Natural killer cell treated with Interleukin-12 subunit alpha and Interleukin-12 subunit beta and Interleukin-15 and Interleukin-18, amount 100 ng/mL, for 72 hours (primary cell): Measurements from ENCODE around the gene CTSD. TPM values are rescaled to one million over a fixed set of nuclear protein-coding genes. Genes with fewer than 3 reads are reported as not detected.

Experiments
- ATAC-seq, 2 donors: fragments of 150-1000 bp; cut with Tn5 transposase in 1 of 2; sonication (Bioruptor Pico), chemical (Tn5 transposase) in 1 of 2; 2 replicates each; pipeline ENCODE4 v1.10.0; 2021
- DNase-seq: peaks from one replicate; pipeline ENCODE4 v3.0.0; 2022; ENCODE audit warnings: low spot score
- H3K27ac Mint-ChIP-seq, 2 donors: 1 replicate in 1 of 2; 2 replicates in 1 of 2; pipeline ENCODE4 v1.8.0; 2022; ENCODE audit warnings: mixed read lengths in 2 of 2, mild to moderate bottlenecking in 1 of 2, moderate library complexity in 1 of 2
- H3K27me3 Mint-ChIP-seq, 2 donors: 1 replicate in 1 of 2; 2 replicates in 1 of 2; pipeline ENCODE4 v1.8.0; 2022; ENCODE audit warnings: mixed read lengths in 2 of 2
- H3K36me3 Mint-ChIP-seq: one replicate; pipeline ENCODE4 v1.8.0; 2022; ENCODE audit warnings: mixed read lengths
- H3K4me1 Mint-ChIP-seq, 2 donors: 1 replicate in 1 of 2; 2 replicates in 1 of 2; pipeline ENCODE4 v1.8.0; 2022; ENCODE audit warnings: low read depth in 2 of 2, mixed read lengths in 2 of 2, mild to moderate bottlenecking in 1 of 2
- H3K4me3 Mint-ChIP-seq: one replicate; pipeline ENCODE4 v1.8.0; 2022; ENCODE audit warnings: mixed read lengths
- H3K9me3 Mint-ChIP-seq: 2 replicates; pipeline ENCODE4 v1.8.0; 2022; ENCODE audit warnings: mixed read lengths
- total RNA-seq, 2 donors: library from RNA; stranded (reverse); gene quantifications; one replicate each; pipeline ENCODE4 v1.2.3, GENCODE V29; 2022

Gene CTSD
- total RNA-seq, 2 donors from 2014 or later = 350 to 592 TPM

DNA sequence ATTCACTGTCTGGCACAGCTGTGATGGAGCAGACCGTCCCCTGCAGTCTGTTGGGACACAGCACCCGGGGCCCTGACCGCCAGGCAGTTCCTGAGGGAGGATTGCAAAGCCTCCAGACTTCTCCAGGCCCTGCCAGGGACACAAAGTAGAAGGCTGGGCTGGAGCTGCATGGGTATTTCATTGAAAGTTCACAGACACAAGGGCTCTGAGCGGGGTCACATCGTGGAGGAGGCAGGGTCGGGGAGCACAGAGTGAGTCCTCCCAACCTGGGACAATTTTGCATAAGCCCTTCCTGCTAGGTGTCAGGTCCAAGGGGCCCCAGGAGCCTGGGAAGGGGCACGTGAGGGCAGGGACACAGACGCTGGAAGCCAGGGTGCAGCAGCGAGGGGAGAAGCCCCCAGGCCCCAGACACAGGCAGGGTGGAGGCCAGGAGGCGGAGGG lies 29.1 kb downstream of the CTSD start:
- Mint-ChIP-seq H3K27me3 (peaks cover 38 to 56% of the 10 kb centered on the region in 2 donors), H3K4me1 (peaks cover 36 to 39% of the 10 kb centered on the region in 2 donors), H3K36me3 (peaks cover 22% of the 10 kb centered on the region), H3K4me3 (no peak overlapping the region), H3K27ac (no peak overlapping the region), H3K9me3 (peaks cover 19% of the 10 kb centered on the region)
- DNase-seq (no peak), ATAC-seq (no peak)

DNA sequence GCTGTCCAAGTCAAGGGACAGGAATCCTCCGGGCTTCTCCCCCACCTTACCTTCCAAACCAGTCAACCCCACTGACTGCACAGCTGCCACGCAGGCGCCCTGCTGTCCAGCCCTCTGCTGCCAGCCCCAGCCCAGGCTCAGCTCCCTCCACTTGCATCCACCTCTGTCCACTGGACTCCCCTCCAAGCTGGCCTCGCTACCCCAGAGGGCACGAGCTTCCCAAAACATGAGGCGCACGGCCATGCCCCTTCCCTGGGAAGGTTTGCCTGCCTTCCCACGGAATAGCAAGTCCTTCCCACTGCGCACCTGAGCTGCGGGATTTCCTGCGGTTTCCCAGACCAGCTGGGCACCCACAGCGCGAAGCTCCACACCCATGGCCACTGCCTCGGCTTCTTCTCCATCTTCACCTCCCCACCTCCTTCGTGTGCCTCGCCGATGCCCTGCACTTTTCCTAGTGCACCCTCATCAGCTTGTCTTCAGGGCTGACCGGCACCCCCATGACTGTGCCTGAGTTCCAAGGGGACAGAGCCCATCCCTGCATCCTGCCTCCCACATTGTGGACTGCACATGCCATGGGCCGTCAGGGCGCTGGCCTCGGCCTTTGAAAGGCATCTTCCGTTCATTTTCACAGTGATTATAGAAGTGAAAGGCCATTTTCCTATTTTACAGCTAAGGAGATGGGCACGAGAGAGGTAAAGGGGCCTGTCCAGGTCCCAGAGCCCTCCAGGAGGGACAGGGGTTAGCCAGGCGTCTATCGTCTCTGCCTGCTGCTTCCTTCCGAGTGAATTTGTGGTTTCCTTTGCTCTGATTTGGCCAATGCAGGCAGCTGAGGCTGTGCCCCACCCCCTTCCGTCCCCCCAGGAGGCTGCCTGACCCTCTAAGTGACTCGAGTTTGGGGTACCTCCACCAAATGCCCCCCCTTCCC lies 29.7 kb downstream of the CTSD start:
- Mint-ChIP-seq H3K27ac (peak overlapping the region; percentile 7 to 37), H3K27me3 (peaks cover 35 to 56% of the 10 kb centered on the region in 2 donors), H3K4me3 (peak overlapping the region; percentile 2), H3K36me3 (peaks cover 22% of the 10 kb centered on the region), H3K4me1 (peaks cover 41 to 43% of the 10 kb centered on the region in 2 donors), H3K9me3 (peaks cover 19% of the 10 kb centered on the region)
- DNase-seq (no peak), ATAC-seq (peak in 1 of 2 donors; percentile 2)

DNA sequence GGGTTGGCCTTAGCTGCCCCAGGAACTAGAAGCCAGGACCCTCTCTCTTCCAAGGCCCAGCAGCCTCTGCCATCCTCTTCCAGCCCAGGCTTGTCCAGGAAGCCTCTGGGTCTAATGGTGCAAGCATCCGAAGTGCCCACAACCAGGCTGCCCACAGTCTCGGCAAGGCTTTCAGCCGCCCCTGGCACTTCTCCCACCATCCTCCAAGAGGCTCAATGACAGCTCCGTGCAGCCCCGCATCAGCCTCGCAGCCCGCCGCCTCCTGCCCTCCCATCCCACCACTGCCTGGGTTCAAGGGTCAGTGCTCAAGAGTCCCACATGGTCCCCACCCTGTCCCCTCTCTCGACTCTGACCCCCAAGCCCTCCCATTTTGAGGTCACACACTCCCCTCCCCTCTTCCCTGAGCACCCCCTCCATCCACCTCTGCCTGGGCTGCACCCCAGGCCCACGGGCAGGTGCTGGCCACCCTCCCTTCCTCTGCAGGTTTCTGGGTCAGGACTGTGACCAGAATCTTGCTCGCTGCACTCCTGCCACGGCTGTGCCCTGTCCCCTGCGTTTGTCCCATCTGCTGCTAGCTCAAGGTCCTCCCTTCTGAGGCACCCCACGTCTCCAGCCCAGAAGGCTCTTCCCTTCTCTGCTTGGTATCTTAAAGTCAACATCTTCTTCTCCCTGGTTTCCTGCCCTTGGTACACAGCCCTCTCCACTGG lies 30.6 kb downstream of the CTSD start:
- DNase-seq = no peak
- Mint-ChIP-seq H3K4me1 (peaks cover 45 to 51% of the 10 kb centered on the region in 2 donors), H3K36me3 (peaks cover 22% of the 10 kb centered on the region), H3K4me3 (no peak overlapping the region), H3K9me3 (peaks cover 19% of the 10 kb centered on the region), H3K27me3 (peaks cover 32 to 52% of the 10 kb centered on the region in 2 donors), H3K27ac (peak overlapping the region in 1 of 2 donors; percentile 37)
- peak in 1 of 2 donors; percentile 4 for ATAC-seq

- no peak overlapping the region for H3K4me3 Mint-ChIP-seq
- H3K4me1 Mint-ChIP-seq = peaks cover 51 to 58% of the 10 kb centered on the region in 2 donors
- H3K27me3 Mint-ChIP-seq = peaks cover 32 to 49% of the 10 kb centered on the region in 2 donors
- H3K9me3 Mint-ChIP-seq = peaks cover 19% of the 10 kb centered on the region
- H3K36me3 Mint-ChIP-seq = peaks cover 22% of the 10 kb centered on the region
- no peak for DNase-seq
- ATAC-seq = no peak
- no peak overlapping the region for H3K27ac Mint-ChIP-seq
These were observed 31.2 kb downstream of the CTSD start for GRCh38 chr11:1732418-1733008.

DNA sequence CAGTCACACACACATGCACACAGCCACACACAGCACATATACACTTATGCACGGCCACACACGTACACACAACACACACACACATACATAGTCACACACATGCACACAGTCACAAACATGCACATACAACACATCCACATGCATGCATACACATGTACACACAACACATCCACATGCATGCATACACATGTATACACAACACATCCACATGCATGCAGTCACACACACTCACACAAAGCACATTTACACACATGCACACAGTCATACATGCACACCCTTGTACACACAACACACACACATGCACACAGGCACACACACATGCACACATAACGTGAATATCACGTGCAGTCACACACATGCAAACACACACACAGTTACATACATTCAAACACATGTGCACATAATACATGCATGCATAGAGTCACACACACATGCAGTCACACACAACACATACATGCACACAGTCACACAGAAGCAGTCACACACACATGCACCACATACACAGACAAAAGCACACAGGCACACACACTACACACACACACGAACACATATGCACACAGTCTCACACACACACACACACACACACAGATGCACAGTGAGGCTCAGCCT lies 32.2 kb downstream of the CTSD start:
- ATAC-seq (no peak), DNase-seq (no peak)
- peak overlapping the region; percentile 19 for H3K4me3 Mint-ChIP-seq
- H3K27ac Mint-ChIP-seq = peak overlapping the region in 1 of 2 donors; percentile 67
- H3K36me3 Mint-ChIP-seq = peaks cover 18% of the 10 kb centered on the region
- H3K27me3 Mint-ChIP-seq = peaks cover 28 to 45% of the 10 kb centered on the region in 2 donors
- H3K4me1 Mint-ChIP-seq = peaks cover 59 to 67% of the 10 kb centered on the region in 2 donors
- peaks cover 15% of the 10 kb centered on the region for H3K9me3 Mint-ChIP-seq

DNA sequence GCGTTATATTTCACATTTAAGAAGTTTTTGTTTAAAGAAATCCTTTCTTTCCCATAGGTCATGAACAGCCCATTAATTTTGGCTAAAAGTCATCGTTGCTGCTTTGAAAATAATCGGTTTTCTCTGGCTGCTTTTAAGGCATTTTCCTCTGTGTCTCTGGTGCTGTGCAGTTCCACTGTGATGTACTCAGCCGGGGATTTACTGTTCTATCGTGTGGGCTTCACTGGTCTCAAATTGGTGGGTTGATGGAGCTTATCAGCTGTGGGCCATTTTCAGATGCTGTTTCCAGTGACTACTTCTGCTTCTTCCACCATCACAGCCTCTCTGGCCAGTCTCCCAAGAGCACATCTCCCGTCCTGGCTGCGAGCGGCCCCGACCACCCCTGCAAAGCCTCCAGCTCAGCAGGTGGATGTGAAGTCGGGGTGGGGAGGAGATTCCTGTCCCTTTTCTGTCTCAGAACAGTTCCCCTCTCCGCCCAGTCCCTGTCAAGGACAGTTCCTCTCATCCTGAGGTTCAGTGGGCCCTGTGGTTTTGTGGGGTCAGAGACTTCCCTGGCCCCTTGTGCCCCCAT lies 33.6 kb downstream of the CTSD start:
- DNase-seq = no peak
- peaks cover 22 to 31% of the 10 kb centered on the region in 2 donors for H3K27me3 Mint-ChIP-seq
- no peak for ATAC-seq
- H3K36me3 Mint-ChIP-seq = peaks cover 4% of the 10 kb centered on the region
- peaks cover 60 to 68% of the 10 kb centered on the region in 2 donors for H3K4me1 Mint-ChIP-seq
- peak overlapping the region; percentile 28 for H3K4me3 Mint-ChIP-seq
- peak overlapping the region; percentile 67 to 74 for H3K27ac Mint-ChIP-seq
- peaks cover 5% of the 10 kb centered on the region for H3K9me3 Mint-ChIP-seq

DNA sequence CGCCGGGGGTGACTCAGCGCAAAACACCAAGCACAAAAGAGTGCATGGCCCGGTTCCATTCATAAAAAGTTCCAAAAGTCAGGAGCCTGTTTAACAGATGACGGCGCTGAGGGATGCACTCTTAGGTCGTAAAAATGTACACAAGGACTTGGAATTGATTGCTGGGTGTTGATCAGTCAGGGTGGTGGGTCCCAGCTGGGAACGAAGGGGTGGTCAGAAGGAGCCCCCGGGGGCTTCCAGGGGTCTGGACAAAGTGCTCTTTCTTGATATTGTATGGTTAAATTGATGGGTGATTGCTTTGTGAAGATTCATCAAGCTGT lies 34.1 kb downstream of the CTSD start:
- Mint-ChIP-seq H3K9me3 (peaks cover 5% of the 10 kb centered on the region), H3K27ac (peak overlapping the region; percentile 67 to 74), H3K27me3 (peaks cover 22 to 31% of the 10 kb centered on the region in 2 donors), H3K36me3 (peaks cover 4% of the 10 kb centered on the region), H3K4me1 (peaks cover 60 to 68% of the 10 kb centered on the region in 2 donors), H3K4me3 (peak overlapping the region; percentile 28)
- ATAC-seq (peak in 1 of 2 donors; percentile 1), DNase-seq (no peak)

DNA sequence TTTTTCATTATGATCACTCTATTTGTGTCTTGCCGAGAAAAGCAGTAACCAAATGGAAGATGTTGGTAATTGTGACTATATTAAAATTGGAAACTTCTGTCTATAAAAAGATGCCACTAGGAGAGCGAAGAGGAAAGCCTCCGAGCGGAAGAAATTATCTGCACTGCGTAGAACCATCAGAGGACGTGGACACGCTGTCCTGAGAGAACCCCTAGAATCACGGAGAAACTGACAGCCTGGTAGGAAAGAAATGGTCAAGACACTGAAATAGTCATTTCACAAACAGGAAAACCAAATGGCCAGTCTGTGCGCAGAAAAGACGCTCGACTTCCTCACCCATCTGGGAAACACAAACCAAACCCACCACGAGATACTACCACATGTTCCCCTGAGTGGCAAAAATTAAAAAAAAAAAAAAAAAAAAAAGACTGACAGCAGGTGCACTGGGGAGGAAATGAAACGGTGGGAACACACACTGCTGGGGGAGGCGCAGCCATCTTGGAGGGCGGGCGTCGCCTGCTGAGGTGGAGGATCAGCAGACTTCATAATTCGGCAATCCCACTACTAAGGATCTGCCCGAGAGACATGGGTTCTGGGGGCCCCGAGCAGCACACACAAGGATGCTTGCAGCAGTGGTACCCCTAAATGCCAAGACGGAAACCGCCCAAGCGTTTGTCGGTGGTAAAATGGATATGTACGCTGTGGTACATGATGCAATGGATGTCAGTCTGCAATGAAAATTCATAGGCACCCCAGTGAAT lies 34.6 kb downstream of the CTSD start:
- ATAC-seq (peak; percentile 55 to 67), DNase-seq (no peak)
- H3K9me3 Mint-ChIP-seq = peaks cover 5% of the 10 kb centered on the region
- peak overlapping the region; percentile 67 to 74 for H3K27ac Mint-ChIP-seq
- H3K27me3 Mint-ChIP-seq = peaks cover 21 to 28% of the 10 kb centered on the region in 2 donors
- peaks cover 4% of the 10 kb centered on the region for H3K36me3 Mint-ChIP-seq
- peak overlapping the region; percentile 75 for H3K4me3 Mint-ChIP-seq
- peaks cover 56 to 65% of the 10 kb centered on the region in 2 donors for H3K4me1 Mint-ChIP-seq

DNA sequence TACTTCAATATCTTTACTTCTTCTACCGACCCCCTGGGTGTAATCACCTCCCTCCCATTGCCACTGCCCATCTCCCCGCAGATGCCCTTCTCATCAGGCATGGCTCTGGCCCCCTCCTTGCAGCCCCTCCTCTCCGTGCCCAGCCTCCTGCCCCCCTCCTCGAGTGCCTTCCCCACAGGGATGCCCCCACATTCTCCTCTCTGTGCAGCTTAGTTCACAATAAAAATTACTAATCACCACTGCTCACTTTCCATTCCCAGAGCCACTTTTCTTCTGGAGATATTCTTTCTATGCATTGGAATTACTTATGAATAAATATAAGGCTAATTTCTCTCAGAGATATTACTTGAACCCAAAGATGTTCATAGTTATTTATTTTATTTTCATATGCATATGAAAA lies 35.4 kb downstream of the CTSD start:
- no peak for ATAC-seq
- no peak for DNase-seq
- peak overlapping the region; percentile 75 for H3K4me3 Mint-ChIP-seq
- peaks cover 16 to 20% of the 10 kb centered on the region in 2 donors for H3K27me3 Mint-ChIP-seq
- peaks cover 48 to 58% of the 10 kb centered on the region in 2 donors for H3K4me1 Mint-ChIP-seq
- H3K9me3 Mint-ChIP-seq = peaks cover 5% of the 10 kb centered on the region
- H3K27ac Mint-ChIP-seq = peak overlapping the region; percentile 67 to 74
- peaks cover 4% of the 10 kb centered on the region for H3K36me3 Mint-ChIP-seq

GRCh38 chr11:1727861-1728260 lies 35.9 kb downstream of the CTSD start:
- no peak for DNase-seq
- Mint-ChIP-seq H3K36me3 (peaks cover 4% of the 10 kb centered on the region), H3K27me3 (peaks cover 15 to 22% of the 10 kb centered on the region in 2 donors), H3K27ac (peak overlapping the region; percentile 15 to 74), H3K4me3 (peak overlapping the region; percentile 75), H3K9me3 (peaks cover 5% of the 10 kb centered on the region), H3K4me1 (peaks cover 49 to 58% of the 10 kb centered on the region in 2 donors)
- ATAC-seq = no peak

GRCh38 chr11:1727096-1727690 lies 36.5 kb downstream of the CTSD start:
- Mint-ChIP-seq H3K27ac (peak overlapping the region; percentile 15 to 74), H3K27me3 (peaks cover 14 to 24% of the 10 kb centered on the region in 2 donors), H3K4me3 (peak overlapping the region; percentile 37), H3K4me1 (peaks cover 50 to 58% of the 10 kb centered on the region in 2 donors), H3K36me3 (peaks cover 4% of the 10 kb centered on the region), H3K9me3 (peaks cover 5% of the 10 kb centered on the region)
- no peak for DNase-seq
- ATAC-seq = peak; percentile 73 to 83

DNA sequence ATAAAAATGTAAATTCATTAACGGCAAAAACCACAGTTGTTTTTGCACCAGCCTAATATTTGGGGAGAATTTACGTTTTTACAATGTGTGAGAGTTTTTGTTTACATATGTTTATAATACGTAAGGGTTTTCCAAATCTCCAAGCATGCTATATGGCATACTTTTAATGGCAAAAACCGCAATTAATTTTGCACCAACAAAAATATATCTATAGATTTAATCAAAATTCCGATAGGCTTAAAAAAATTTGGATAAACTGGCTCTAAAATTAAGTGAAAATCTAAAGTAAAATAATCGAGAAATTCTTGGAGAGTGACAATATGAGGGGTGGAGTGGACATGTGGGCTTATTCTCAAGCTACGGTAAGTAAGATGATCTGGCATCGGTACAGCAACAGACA lies 43.9 kb downstream of the CTSD start:
- DNase-seq = no peak
- peaks cover 2 to 14% of the 10 kb centered on the region in 2 donors for H3K27me3 Mint-ChIP-seq
- H3K4me3 Mint-ChIP-seq = no peak overlapping the region

More for the DNA sequence above, 43.9 kb downstream of the CTSD start:
- H3K27ac Mint-ChIP-seq = no peak overlapping the region
- ATAC-seq = no peak
- H3K36me3 Mint-ChIP-seq = no peaks in the 10 kb centered on the region
- H3K9me3 Mint-ChIP-seq = no peaks in the 10 kb centered on the region
- H3K4me1 Mint-ChIP-seq = peaks cover 0 to 2% of the 10 kb centered on the region in 2 donors
